ENCODE data around the gene TAF4B.
"Not testable (repeated sequence)": the region's sequence is repeated elsewhere in the genome, so short reads cannot be mapped to it uniquely, and the experiment has no call there.

Gene TAF4B, protein sequence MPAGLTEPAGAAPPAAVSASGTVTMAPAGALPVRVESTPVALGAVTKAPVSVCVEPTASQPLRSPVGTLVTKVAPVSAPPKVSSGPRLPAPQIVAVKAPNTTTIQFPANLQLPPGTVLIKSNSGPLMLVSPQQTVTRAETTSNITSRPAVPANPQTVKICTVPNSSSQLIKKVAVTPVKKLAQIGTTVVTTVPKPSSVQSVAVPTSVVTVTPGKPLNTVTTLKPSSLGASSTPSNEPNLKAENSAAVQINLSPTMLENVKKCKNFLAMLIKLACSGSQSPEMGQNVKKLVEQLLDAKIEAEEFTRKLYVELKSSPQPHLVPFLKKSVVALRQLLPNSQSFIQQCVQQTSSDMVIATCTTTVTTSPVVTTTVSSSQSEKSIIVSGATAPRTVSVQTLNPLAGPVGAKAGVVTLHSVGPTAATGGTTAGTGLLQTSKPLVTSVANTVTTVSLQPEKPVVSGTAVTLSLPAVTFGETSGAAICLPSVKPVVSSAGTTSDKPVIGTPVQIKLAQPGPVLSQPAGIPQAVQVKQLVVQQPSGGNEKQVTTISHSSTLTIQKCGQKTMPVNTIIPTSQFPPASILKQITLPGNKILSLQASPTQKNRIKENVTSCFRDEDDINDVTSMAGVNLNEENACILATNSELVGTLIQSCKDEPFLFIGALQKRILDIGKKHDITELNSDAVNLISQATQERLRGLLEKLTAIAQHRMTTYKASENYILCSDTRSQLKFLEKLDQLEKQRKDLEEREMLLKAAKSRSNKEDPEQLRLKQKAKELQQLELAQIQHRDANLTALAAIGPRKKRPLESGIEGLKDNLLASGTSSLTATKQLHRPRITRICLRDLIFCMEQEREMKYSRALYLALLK

DNA sequence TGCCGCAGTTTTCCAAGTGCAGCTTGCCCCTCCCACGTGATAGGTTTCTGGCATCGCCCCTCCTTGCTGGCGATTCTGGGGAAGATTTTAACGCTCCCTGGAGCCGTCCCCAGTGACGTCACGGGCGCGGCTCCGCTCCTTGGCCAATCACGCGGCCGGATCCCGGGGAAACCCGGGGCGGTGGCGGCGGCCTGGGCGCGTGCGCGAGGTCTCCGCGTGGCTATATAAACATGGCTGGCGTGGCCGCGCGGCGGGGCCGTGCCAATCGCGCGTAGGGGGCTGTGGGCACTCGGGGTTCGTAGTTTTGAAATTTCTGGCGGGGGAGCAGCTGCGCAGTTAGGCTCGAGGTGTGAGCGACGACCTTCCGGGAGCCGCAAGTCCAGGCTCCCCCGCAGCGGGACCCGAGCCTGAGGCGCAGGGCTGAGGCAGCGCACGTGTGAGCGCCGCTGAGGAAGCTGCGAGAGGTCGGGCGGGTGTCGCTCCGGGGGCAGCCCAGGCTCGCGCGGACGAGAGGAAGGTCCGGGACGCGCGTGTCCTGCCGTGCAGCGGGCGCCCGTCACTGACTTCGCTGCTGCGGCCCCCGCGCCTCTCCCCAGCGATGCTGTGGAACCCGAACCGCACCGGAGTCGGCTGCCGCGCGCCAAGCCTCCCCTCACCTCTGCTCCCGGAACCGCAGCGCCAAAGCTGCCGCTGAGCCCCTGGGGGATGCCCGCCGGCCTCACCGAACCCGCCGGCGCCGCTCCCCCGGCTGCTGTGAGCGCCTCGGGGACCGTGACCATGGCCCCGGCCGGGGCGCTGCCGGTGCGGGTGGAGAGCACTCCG is at the start of gene TAF4B:
TSS of gene TAF4B (plus strand) at position 217 of the 822 bp plus-strand sequence. CDS start at position 706, 489 bp downstream.
- no peaks in the 10 kb centered on the region for H3K36me3 ChIP-seq (ENCODE audit: control insufficient read depth in 1 of 2, insufficient read depth in 2 of 2, low read length in 2 of 2)
- H3K4me3 ChIP-seq (ENCODE audit: low read depth in 1 of 2, low read length in 2 of 2), result peak within 1 kb of the TSS; percentile 85 to 95
- peaks cover 4 to 9% of the 10 kb centered on the region in 2 donors for H3K4me1 ChIP-seq (ENCODE audit: control insufficient read depth in 1 of 2, insufficient read depth in 2 of 2, low read length in 2 of 2)
- no peaks in the 10 kb centered on the region for H3K9me3 ChIP-seq (ENCODE audit: control insufficient read depth in 1 of 2, low read length in 2 of 2)
- H3K27ac ChIP-seq (ENCODE audit: low read length), result peak within 1 kb of the TSS; percentile 75
- H3K27me3 ChIP-seq (ENCODE audit: low read depth, low read length), result no peaks in the 10 kb centered on the region

DNA sequence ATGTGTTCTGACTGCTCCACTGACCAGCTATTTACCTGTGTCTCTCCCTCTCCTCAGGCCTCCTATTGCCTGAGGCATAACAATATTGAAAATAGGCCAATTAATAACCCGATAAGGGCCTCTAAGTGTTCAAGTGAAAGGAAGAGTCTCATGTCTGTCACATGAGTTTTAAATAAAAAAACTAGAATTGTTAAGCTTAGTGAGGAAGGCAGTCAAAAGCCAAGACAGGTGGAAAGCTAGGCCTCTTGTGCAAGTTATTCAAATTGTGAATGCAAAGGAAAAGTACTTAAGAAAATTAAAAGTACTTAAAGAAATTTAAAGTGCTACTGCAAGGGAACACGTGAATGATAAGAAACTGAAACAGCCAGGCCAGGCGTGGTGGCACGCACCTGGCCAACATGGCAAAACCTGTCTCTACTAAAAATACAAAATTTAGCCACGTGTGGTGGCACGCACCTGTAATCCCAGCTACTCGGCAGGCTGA is 44.9 kb upstream of the TAF4B start:
- Histone ChIP-seq H3K27ac (ENCODE audit: low read length) (no peak overlapping the region), H3K4me1 (ENCODE audit: control insufficient read depth in 1 of 2, insufficient read depth in 2 of 2, low read length in 2 of 2) (no peaks in the 10 kb centered on the region), H3K36me3 (ENCODE audit: control insufficient read depth in 1 of 2, insufficient read depth in 2 of 2, low read length in 2 of 2) (no peaks in the 10 kb centered on the region), H3K9me3 (ENCODE audit: control insufficient read depth in 1 of 2, low read length in 2 of 2) (no peaks in the 10 kb centered on the region), H3K4me3 (ENCODE audit: low read depth in 1 of 2, low read length in 2 of 2) (no peak overlapping the region), H3K27me3 (ENCODE audit: low read depth, low read length) (no peaks in the 10 kb centered on the region)

DNA sequence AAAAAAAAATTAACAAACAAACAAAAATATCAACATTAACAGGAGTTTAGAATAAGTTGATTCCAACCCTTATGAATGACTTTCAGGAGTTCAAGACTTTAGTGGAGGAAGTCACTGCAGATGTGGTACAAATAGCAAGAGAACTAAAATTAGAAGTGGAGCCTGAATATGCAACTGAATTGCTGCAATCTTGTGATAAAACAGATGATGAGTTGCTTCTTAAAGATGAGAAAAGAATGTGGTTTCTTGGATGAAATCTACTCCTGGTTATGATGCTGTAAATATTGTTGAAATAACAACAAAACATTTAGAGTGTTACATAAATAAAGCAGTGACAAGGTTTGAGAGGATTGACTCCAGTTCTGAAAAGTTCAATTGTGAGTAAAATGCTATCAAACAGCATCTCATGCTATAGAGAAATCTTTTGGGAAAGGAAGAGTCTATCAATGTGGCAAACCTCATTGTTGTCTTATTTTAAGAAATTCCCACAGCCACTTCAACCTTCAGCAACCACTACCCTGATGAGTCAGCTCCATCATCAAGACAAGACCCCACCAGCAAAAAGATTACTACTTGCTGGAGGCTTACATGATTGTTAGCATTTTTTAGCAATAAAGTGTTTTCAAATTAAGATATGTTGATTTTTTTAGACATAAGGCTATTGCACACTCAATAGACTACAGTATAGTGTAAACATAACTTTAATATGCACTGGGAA is 42.7 kb upstream of the TAF4B start:
- Histone ChIP-seq H3K4me1 (ENCODE audit: control insufficient read depth in 1 of 2, insufficient read depth in 2 of 2, low read length in 2 of 2) (no peaks in the 10 kb centered on the region), H3K27ac (ENCODE audit: low read length) (no peak overlapping the region), H3K4me3 (ENCODE audit: low read depth in 1 of 2, low read length in 2 of 2) (no peak overlapping the region), H3K9me3 (ENCODE audit: control insufficient read depth in 1 of 2, low read length in 2 of 2) (no peaks in the 10 kb centered on the region), H3K27me3 (ENCODE audit: low read depth, low read length) (no peaks in the 10 kb centered on the region), H3K36me3 (ENCODE audit: control insufficient read depth in 1 of 2, insufficient read depth in 2 of 2, low read length in 2 of 2) (no peaks in the 10 kb centered on the region)

DNA sequence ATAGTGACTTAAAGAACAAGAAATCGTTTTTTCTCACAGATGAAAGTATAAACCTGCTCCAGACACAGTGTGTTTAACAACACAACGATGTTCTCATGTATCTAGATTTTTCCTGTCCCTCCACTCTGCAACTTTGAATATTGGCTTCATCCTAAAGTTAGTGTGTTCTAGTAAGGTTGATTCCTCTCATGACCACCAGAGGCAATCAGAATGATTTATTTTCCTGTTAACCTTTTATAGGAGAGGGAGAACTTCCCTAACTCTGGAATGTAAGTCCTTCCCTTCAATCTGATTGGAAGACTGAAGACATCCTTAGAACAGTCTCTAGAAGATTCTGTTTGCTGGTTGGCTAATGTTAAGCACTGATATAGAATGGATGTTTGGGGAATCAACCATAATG is 41.0 kb upstream of the TAF4B start:
- Histone ChIP-seq H3K4me1 (ENCODE audit: control insufficient read depth in 1 of 2, insufficient read depth in 2 of 2, low read length in 2 of 2) (no peaks in the 10 kb centered on the region), H3K27me3 (ENCODE audit: low read depth, low read length) (no peaks in the 10 kb centered on the region), H3K4me3 (ENCODE audit: low read depth in 1 of 2, low read length in 2 of 2) (no peak overlapping the region), H3K9me3 (ENCODE audit: control insufficient read depth in 1 of 2, low read length in 2 of 2) (no peaks in the 10 kb centered on the region), H3K27ac (ENCODE audit: low read length) (no peak overlapping the region), H3K36me3 (ENCODE audit: control insufficient read depth in 1 of 2, insufficient read depth in 2 of 2, low read length in 2 of 2) (no peaks in the 10 kb centered on the region)

DNA sequence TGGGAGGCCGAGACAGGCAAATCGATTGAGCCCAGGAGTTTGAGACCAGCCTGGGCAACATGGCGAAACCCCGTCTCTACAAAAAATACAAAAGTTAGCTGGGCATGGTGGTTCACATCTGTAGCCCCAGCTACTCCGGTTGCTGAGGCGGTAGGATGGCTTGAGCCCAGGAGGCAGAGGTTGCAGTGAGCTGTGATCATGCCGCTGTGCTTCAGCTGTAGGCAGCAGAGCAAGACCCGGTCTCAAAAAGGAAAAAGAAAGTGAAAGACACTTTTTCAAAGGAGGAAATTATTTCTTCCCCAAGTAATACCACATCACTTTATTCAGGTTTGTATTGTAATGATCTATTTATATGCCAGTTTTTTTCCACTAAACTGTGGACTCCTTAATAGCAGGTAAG is 35.7 kb upstream of the TAF4B start:
- Histone ChIP-seq H3K4me3 (ENCODE audit: low read depth in 1 of 2, low read length in 2 of 2) (no peak overlapping the region), H3K27ac (ENCODE audit: low read length) (no peak overlapping the region), H3K9me3 (ENCODE audit: control insufficient read depth in 1 of 2, low read length in 2 of 2) (no peaks in the 10 kb centered on the region), H3K36me3 (ENCODE audit: control insufficient read depth in 1 of 2, insufficient read depth in 2 of 2, low read length in 2 of 2) (no peaks in the 10 kb centered on the region), H3K27me3 (ENCODE audit: low read depth, low read length) (no peaks in the 10 kb centered on the region), H3K4me1 (ENCODE audit: control insufficient read depth in 1 of 2, insufficient read depth in 2 of 2, low read length in 2 of 2) (no peaks in the 10 kb centered on the region)

DNA sequence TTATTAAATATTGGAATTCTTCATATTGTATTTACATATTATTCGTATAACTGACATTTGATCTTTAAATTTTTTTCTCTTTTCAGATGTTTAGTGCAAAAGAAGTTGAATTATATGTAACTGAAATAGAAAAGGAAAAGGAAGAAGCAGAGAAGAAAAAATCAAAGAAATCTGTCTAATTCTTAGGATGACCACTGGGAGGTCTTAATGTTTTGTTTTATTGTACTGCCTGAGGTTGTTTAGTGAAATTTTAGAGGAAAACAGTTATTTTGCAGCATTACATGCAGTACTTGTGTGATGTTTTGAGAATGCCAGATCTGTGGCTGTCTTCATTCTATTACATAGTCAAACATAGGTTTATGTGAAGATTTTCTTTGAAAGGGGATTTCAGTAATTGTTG is 34.0 kb upstream of the TAF4B start:
- no peak overlapping the region for H3K27ac ChIP-seq (ENCODE audit: low read length)
- H3K4me1 ChIP-seq (ENCODE audit: control insufficient read depth in 1 of 2, insufficient read depth in 2 of 2, low read length in 2 of 2), result no peaks in the 10 kb centered on the region
- H3K36me3 ChIP-seq (ENCODE audit: control insufficient read depth in 1 of 2, insufficient read depth in 2 of 2, low read length in 2 of 2), result no peaks in the 10 kb centered on the region
- H3K27me3 ChIP-seq (ENCODE audit: low read depth, low read length), result no peaks in the 10 kb centered on the region
- no peaks in the 10 kb centered on the region for H3K9me3 ChIP-seq (ENCODE audit: control insufficient read depth in 1 of 2, low read length in 2 of 2)
- no peak overlapping the region for H3K4me3 ChIP-seq (ENCODE audit: low read depth in 1 of 2, low read length in 2 of 2)

DNA sequence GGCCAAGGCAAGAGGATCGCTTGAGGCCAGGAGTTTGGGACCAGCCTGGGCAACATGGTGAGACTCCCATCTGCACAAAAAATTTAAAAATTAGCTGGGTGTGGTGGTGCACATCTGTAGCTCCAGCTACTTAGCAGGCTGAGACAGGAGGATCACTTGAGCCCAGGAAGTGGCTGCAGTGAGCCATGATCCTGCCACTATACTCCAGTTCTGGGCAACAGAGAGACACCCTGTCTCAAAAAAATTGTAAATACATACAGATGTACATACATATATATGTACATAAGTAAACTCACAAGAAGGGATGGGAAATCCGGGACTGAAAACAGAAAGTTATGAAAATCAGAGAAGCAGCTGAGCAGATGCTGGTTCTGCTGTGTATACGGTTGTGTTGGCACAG is 29.6 kb upstream of the TAF4B start:
- Histone ChIP-seq H3K27ac (ENCODE audit: low read length) (no peak overlapping the region), H3K9me3 (ENCODE audit: control insufficient read depth in 1 of 2, low read length in 2 of 2) (no peaks in the 10 kb centered on the region), H3K27me3 (ENCODE audit: low read depth, low read length) (no peaks in the 10 kb centered on the region), H3K4me3 (ENCODE audit: low read depth in 1 of 2, low read length in 2 of 2) (no peak overlapping the region), H3K36me3 (ENCODE audit: control insufficient read depth in 1 of 2, insufficient read depth in 2 of 2, low read length in 2 of 2) (no peaks in the 10 kb centered on the region), H3K4me1 (ENCODE audit: control insufficient read depth in 1 of 2, insufficient read depth in 2 of 2, low read length in 2 of 2) (no peaks in the 10 kb centered on the region)

DNA sequence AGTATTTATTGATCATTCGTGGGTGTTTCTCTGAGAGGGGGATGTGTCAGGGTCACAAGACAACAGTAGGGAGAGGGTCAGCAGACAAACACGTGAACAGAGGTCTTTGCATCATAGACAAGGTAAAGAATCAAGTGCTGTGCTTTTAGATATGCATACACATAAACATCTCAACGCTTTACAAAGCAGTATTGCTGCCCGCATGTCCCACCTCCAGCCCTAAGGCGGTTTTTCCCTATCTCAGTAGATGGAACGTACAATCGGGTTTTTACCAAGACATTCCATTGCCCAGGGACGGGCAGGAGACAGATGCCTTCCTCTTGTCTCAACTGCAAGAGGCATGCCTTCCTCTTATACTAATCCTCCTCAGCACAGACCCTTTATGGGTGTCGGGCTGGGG is 24.2 kb upstream of the TAF4B start:
- not testable (repeated sequence) for H3K36me3 ChIP-seq (ENCODE audit: control insufficient read depth in 1 of 2, insufficient read depth in 2 of 2, low read length in 2 of 2); H3K27ac ChIP-seq (ENCODE audit: low read length); H3K9me3 ChIP-seq (ENCODE audit: control insufficient read depth in 1 of 2, low read length in 2 of 2); H3K27me3 ChIP-seq (ENCODE audit: low read depth, low read length); H3K4me3 ChIP-seq (ENCODE audit: low read depth in 1 of 2, low read length in 2 of 2); H3K4me1 ChIP-seq (ENCODE audit: control insufficient read depth in 1 of 2, insufficient read depth in 2 of 2, low read length in 2 of 2)

DNA sequence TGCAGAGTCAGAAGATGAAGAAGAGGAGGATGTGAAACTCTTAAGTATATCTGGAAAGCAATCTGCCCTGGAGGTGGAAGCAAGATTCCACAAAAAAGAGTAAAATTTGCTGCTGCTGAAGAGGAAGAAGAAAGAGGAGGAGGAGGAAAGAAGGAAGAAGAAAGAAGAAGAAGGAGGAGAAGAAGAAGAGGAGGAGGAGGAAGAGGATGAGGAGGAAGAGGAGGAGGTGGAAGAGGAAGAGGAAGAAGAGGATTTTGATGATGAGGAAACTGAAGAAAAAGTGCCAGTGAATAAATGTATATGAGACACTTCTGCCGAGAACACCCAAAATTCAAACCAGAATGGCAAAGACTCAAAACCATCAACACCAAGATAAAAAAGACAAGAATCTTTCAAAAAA is 20.9 kb upstream of the TAF4B start:
- no peaks in the 10 kb centered on the region for H3K27me3 ChIP-seq (ENCODE audit: low read depth, low read length)
- H3K4me3 ChIP-seq (ENCODE audit: low read depth in 1 of 2, low read length in 2 of 2), result no peak overlapping the region
- H3K36me3 ChIP-seq (ENCODE audit: control insufficient read depth in 1 of 2, insufficient read depth in 2 of 2, low read length in 2 of 2), result no peaks in the 10 kb centered on the region
- H3K4me1 ChIP-seq (ENCODE audit: control insufficient read depth in 1 of 2, insufficient read depth in 2 of 2, low read length in 2 of 2), result no peaks in the 10 kb centered on the region
- no peak overlapping the region for H3K27ac ChIP-seq (ENCODE audit: low read length)
- H3K9me3 ChIP-seq (ENCODE audit: control insufficient read depth in 1 of 2, low read length in 2 of 2), result no peaks in the 10 kb centered on the region

DNA sequence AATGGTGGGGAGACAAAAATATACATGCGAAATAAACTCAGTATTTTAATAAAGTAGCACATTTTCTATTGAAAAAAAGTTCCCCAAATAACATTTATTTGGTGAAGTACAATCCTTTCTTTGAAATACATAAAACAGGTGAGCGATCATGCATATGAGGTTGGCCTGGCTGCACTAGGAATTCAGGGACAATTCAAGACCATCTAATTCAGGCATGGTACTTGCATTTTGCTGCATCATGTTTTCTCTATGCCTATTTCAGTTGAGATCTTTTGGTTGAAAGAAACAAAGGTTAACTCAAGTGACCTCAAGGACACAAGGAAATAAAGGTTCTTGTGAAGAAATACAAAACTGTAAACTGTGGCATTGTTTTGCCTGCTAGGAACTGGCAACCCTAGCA is 19.8 kb upstream of the TAF4B start:
- H3K4me1 ChIP-seq (ENCODE audit: control insufficient read depth in 1 of 2, insufficient read depth in 2 of 2, low read length in 2 of 2), result no peaks in the 10 kb centered on the region
- H3K27ac ChIP-seq (ENCODE audit: low read length), result no peak overlapping the region

More for the DNA sequence above, 19.8 kb upstream of the TAF4B start:
- Histone ChIP-seq H3K4me3 (ENCODE audit: low read depth in 1 of 2, low read length in 2 of 2) (no peak overlapping the region), H3K9me3 (ENCODE audit: control insufficient read depth in 1 of 2, low read length in 2 of 2) (no peaks in the 10 kb centered on the region), H3K36me3 (ENCODE audit: control insufficient read depth in 1 of 2, insufficient read depth in 2 of 2, low read length in 2 of 2) (no peaks in the 10 kb centered on the region), H3K27me3 (ENCODE audit: low read depth, low read length) (no peaks in the 10 kb centered on the region)
